Adrenal gland (tissue), 5 donors: ENCODE data around the gene ICA1.

Source experiments
- POLR2A ChIP-seq, 2 donors: fragments of 450-650 bp; IDR thresholded peaks; one replicate each; pipeline ENCODE4 v1.6.1; 2017; ENCODE audit warnings: antibody characterized with exemption in 2 of 2, mild to moderate bottlenecking in 2 of 2, moderate library complexity in 1 of 2
- TF ChIP-seq, protein P1 (sequence below), 6 experiments: fragments of 450-650 bp in 4 of 6; fragments of 200-600 bp in 2 of 6; sonication (generic) in 1 of 6; IDR thresholded peaks; 1 replicate in 5 of 6; 2 replicates in 1 of 6; pipeline versions ENCODE4 v1.5.1 to v1.8.0; 2016 to 2021; ENCODE audit warnings: antibody characterized with exemption in 6 of 6, mild to moderate bottlenecking in 2 of 6, moderate library complexity in 1 of 6
- donor health status: DM: no; HTN: no; CAD: no.

GRCh38 chr7:8094164-8095140 lies 167.5 kb downstream of the ICA1 start:
- TF ChIP-seq, protein P1, sequence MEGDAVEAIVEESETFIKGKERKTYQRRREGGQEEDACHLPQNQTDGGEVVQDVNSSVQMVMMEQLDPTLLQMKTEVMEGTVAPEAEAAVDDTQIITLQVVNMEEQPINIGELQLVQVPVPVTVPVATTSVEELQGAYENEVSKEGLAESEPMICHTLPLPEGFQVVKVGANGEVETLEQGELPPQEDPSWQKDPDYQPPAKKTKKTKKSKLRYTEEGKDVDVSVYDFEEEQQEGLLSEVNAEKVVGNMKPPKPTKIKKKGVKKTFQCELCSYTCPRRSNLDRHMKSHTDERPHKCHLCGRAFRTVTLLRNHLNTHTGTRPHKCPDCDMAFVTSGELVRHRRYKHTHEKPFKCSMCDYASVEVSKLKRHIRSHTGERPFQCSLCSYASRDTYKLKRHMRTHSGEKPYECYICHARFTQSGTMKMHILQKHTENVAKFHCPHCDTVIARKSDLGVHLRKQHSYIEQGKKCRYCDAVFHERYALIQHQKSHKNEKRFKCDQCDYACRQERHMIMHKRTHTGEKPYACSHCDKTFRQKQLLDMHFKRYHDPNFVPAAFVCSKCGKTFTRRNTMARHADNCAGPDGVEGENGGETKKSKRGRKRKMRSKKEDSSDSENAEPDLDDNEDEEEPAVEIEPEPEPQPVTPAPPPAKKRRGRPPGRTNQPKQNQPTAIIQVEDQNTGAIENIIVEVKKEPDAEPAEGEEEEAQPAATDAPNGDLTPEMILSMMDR (IDR thresholded peaks at IDR 0.05): no peak
- no peak for TF ChIP-seq POLR2A (IDR thresholded peaks at IDR 0.05)
